SK-N-MC (cell line): Measurements from ENCODE around the gene HELZ.
"Not testable (repeated sequence)": the region's sequence is repeated elsewhere in the genome, so short reads cannot be mapped to it uniquely, and the experiment has no call there.

ENCODE experiments used
- DNase-seq: peaks from one replicate; pipeline ENCODE4 v3.0.0-alpha.2; 2011; ENCODE audit warnings: low read depth, low spot score
- H3K27ac ChIP-seq: fragments of 200-600 bp; sonication (generic); 2 replicates; pipeline ENCODE4 v1.5.1; 2016; ENCODE audit warnings: mixed run types
- H3K36me3 ChIP-seq: fragments of 200-600 bp; sonication (generic); 2 replicates; pipeline ENCODE4 v1.6.1; 2017; ENCODE audit warnings: antibody characterized with exemption, low read length, mixed read lengths; ENCODE audit not compliant: insufficient read depth
- H3K4me3 ChIP-seq: fragments of 200-600 bp; sonication (generic); 2 replicates; pipeline ENCODE4 v1.5.1; 2016
- H3K9ac ChIP-seq: fragments of 200-600 bp; sonication (generic); 2 replicates; pipeline ENCODE4 v1.8.0; 2017; ENCODE audit warnings: mixed run types, mixed read lengths; ENCODE audit not compliant: insufficient read length
- H3K9me3 ChIP-seq: fragments of 200-600 bp; sonication (generic); 2 replicates; pipeline ENCODE4 v1.6.1; 2017; ENCODE audit warnings: low read depth, mild to moderate bottlenecking, antibody characterized with exemption, low read length, moderate library complexity, mixed read lengths
- EZH2 ChIP-seq: fragments of 200-600 bp; sonication (generic); IDR thresholded peaks from one replicate; pipeline ENCODE4 v1.6.1; 2017; ENCODE audit warnings: antibody characterized with exemption
- FOXP2 ChIP-seq: optimal IDR thresholded peaks from 2 replicates; pipeline ENCODE3; 2011; ENCODE audit warnings: mild to moderate bottlenecking, moderate library complexity; ENCODE audit not compliant: insufficient read depth; ENCODE audit errors: extremely low read length, control extremely low read depth
- POLR2AphosphoS5 ChIP-seq: IDR thresholded peaks from 2 replicates; pipeline ENCODE4 v1.6.1; 2012; ENCODE audit warnings: mild to moderate bottlenecking, low read depth, low read length, borderline replicate concordance

Gene HELZ

DNA sequence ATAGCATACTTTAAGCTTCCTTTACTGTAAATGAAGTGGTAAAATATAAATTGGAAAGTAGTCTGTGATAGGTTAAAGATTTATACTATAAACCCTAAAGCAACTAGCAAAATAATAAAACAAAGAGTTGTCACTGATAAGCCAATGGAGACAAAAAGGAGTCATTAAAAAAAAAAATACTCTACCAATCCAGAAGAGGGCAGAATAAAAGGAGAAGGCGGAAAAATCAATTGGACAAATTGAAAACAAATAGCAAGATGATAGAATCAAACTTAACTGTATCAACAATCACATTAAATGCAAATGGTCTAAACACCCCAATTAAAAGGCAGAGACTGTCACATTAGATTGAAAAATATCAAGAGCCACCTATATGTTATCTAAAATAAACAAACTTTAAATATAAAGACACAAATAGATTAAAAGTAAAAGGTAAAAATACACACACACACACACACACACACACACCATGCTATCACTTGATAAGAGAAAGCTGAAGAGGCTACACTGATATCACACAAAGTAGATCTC, 128.9 kb downstream of the HELZ start:
- Histone ChIP-seq H3K9me3 (no peaks in the 10 kb centered on the region), H3K27ac (no peak overlapping the region), H3K4me3 (no peak overlapping the region), H3K9ac (no peak overlapping the region), H3K36me3 (peaks cover 76% of the 10 kb centered on the region)
- TF ChIP-seq POLR2AphosphoS5 (no peak), EZH2 (no peak), FOXP2 (no peak)
- DNase-seq: no peak

DNA sequence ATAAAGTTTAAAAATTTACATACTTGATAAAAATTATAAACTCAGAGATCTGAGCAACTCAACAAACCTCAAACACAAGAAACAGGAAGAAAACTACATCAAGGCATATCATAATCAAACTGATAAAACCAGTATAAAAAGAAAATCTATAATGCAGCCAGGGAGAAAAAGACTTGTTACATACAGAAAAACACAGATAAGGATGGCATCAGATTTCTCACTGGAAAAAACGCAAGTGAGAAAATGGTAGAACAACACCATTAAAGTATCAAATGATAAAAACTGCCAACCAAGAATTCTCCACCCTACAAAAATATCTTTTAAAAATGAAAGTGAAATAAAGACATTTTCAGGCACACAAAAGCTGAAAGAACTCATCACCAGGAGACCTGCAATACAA, 129.6 kb downstream of the HELZ start:
- no peaks in the 10 kb centered on the region for H3K9me3 ChIP-seq
- no peak for DNase-seq
- H3K36me3 ChIP-seq: peaks cover 70% of the 10 kb centered on the region
- TF ChIP-seq FOXP2 (no peak), POLR2AphosphoS5 (no peak), EZH2 (no peak)
- no peak overlapping the region for H3K9ac ChIP-seq
- no peak overlapping the region for H3K27ac ChIP-seq
- H3K4me3 ChIP-seq: no peak overlapping the region

DNA sequence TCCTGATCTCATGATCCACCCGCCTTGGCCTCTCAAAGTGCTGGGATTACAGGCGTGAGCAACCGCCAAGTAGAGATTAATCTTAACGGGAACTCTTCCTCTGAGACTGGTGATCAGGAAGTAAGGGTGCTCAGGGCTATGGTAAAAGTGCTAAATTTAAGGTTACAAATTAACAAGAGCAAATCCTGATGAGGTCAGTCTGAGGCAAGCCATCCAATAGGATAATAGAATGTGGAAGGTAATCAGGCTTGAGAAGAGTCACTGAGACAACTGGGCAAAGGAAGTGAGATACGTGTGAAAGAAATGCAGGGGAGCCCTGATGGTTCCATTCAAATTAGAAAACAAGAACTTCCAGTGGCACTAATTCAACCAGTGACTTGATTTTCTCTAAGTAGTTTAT, 131.5 kb downstream of the HELZ start:
- TF ChIP-seq POLR2AphosphoS5 (no peak), FOXP2 (no peak), EZH2 (no peak)

DNA sequence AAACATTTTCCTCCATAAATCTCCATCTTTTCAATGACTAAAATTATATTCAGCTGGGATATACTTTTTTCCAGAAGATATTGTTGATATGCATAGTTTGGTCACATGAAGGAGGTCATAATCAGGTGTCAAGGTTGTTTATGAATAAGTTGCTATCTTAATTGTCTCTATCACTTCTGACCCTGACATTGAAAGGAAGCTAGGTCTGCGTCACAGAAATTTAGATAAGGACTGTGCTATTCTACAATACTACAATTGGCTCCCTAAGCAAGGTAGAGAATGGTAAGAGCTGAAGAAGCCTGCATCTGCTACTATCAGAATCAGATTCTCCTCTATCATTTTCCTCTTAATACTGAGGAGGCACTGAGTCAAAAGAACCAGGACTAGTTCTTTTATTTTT, 133.2 kb downstream of the HELZ start:
- peaks cover 66% of the 10 kb centered on the region for H3K36me3 ChIP-seq
- H3K4me3 ChIP-seq: no peak overlapping the region
- no peaks in the 10 kb centered on the region for H3K9me3 ChIP-seq
- H3K27ac ChIP-seq: no peak overlapping the region
- no peak for DNase-seq
- TF ChIP-seq POLR2AphosphoS5: no peak
- no peak overlapping the region for H3K9ac ChIP-seq

More for the DNA sequence above, 131.5 kb downstream of the HELZ start:
- H3K9ac ChIP-seq: no peak overlapping the region
- DNase-seq: no peak
- H3K9me3 ChIP-seq: no peaks in the 10 kb centered on the region
- H3K4me3 ChIP-seq: no peak overlapping the region
- H3K36me3 ChIP-seq: peaks cover 64% of the 10 kb centered on the region
- no peak overlapping the region for H3K27ac ChIP-seq

DNA sequence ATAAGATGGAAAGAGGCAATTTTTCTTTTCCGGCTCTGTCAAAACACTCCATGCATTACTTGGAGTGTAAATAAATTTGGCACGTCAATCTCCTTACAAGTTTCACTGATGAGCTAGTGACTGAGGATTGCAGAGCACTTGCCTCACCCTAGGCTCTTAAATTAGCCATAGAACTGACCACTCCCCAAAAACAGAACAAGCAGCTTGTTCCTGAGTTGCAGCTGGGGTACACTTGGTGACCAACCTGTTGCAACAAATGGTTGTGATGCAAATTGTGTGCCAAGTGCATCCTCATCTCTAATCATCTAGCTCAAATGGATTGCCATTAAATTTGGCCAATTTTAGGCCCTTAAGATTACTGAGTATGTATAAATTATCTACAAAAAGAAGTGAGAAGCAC, 133.7 kb downstream of the HELZ start:
- H3K27ac ChIP-seq: no peak overlapping the region
- H3K9ac ChIP-seq: no peak overlapping the region
- no peak for DNase-seq
- no peak for TF ChIP-seq FOXP2
- no peak for TF ChIP-seq POLR2AphosphoS5
- TF ChIP-seq EZH2: no peak
- H3K4me3 ChIP-seq: no peak overlapping the region
- H3K9me3 ChIP-seq: no peaks in the 10 kb centered on the region
- H3K36me3 ChIP-seq: peaks cover 66% of the 10 kb centered on the region

DNA sequence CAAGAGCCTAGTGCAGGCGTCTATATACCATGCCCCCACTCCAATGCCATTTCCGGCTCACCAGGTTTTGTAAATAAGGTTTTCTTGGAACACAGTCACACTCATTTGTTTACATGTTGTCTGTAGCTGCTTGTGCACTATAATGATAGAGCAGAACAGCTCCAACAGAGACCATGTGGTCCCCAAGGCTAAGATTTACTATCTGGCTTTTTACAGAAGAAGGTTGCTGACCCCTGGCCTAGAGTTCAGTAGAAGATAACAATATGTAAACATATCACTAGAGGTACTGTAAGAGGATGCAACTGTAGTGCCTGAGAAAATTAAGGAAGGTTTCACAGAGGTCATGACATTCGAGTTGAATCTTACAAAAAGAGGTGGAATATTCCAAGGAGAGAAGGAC, 134.4 kb downstream of the HELZ start:
- H3K9me3 ChIP-seq: no peaks in the 10 kb centered on the region
- no peak overlapping the region for H3K27ac ChIP-seq
- no peak overlapping the region for H3K4me3 ChIP-seq
- H3K9ac ChIP-seq: no peak overlapping the region
- DNase-seq: no peak
- TF ChIP-seq FOXP2: no peak
- no peak for TF ChIP-seq EZH2
- TF ChIP-seq POLR2AphosphoS5: no peak
- H3K36me3 ChIP-seq: peaks cover 61% of the 10 kb centered on the region

DNA sequence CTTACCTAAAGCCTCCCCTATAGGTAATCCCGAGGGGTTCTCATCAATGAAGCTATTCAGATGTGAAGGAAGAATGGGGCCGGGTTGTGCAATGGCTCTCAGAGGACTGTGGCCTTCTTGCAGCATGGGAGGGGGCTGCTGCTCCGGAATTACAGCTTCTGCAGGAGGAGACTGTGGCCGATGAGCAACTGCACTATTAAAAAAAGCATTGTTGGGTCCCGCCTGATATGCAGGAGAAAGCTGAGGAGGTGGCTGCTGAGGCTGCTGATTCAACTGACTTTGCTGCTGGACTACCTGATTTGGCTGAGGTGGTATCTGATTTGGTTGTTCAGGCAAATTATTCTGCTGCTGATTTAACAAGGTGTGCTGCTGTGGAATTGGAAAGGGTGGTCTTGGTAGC, 135.9 kb downstream of the HELZ start:
- Histone ChIP-seq H3K27ac (no peak overlapping the region), H3K9me3 (no peaks in the 10 kb centered on the region), H3K4me3 (no peak overlapping the region), H3K9ac (no peak overlapping the region), H3K36me3 (peaks cover 69% of the 10 kb centered on the region)
- no peak for TF ChIP-seq FOXP2
- no peak for TF ChIP-seq POLR2AphosphoS5
- TF ChIP-seq EZH2: no peak
- DNase-seq: no peak

DNA sequence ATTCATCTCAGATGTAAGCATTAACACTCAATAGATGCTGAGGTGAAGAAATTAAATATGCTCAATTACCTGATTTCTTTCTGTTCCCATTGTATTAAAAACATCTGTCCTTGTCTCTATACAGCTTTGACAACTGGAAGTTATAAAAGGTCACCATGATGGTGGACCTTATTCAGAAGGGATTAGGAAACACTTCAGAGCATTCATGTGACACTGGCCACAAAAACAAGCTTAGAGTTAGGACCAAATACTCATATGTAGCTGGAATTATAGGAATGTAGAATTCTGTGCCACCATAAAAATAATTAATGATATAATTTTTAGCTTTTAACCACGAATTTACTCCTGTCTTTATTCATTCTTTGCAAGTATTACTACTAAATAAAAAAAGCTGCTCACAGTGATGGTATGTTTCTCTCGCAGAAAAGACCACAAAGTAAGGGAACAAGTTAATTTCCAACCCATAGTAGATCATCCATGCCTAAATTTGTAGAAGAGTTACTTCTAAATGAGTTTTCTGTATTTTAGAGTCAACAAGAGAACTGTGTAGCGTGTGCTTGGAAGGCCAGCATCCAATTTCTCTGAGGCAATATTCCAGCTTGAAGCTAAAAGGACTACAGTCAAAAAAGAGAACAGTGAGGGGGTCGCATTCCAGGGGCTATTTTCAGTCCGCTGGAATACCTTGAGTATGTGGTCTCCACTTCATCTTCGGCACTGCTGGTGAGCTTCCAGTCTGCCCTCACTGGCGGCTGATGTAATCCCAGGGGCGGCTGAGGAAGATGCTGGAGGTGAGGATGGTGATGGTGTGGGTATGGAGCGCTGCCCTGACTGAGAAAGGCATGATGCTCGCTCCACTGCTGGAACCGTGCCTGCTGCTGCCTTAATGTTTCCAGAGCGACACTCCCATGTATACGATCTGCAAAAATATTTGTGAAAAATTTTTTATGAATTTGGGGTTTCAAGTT, 136.9 kb downstream of the HELZ start:
- H3K4me3 ChIP-seq: no peak overlapping the region
- H3K9ac ChIP-seq: no peak overlapping the region
- no peaks in the 10 kb centered on the region for H3K9me3 ChIP-seq
- no peak for DNase-seq
- H3K27ac ChIP-seq: no peak overlapping the region
- TF ChIP-seq FOXP2 (no peak), EZH2 (no peak), POLR2AphosphoS5 (no peak)
- H3K36me3 ChIP-seq: peaks cover 69% of the 10 kb centered on the region

DNA sequence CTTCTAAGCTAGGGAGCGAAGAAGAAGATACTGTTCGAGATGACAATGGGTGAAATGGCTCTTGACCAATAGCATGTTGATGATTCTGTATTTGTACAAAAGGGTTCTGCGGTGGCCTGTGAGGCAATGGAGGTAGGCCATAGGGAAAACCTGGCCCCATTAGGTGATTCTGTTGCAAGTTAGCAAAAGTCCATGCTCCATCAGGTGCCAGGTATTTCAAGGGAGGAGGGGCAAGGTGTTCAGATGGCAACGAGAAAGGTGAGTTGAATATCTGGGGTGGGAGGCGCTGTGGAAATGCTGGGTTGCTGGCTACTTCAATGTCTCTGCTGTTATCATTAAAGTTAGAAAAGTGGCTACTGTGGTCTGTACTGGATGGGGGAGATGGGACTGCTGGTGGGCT, 137.8 kb downstream of the HELZ start:
- H3K9ac ChIP-seq: no peak overlapping the region
- no peak for DNase-seq
- no peaks in the 10 kb centered on the region for H3K9me3 ChIP-seq
- TF ChIP-seq POLR2AphosphoS5 (no peak), EZH2 (no peak), FOXP2 (no peak)
- peaks cover 72% of the 10 kb centered on the region for H3K36me3 ChIP-seq
- H3K27ac ChIP-seq: no peak overlapping the region
- no peak overlapping the region for H3K4me3 ChIP-seq

DNA sequence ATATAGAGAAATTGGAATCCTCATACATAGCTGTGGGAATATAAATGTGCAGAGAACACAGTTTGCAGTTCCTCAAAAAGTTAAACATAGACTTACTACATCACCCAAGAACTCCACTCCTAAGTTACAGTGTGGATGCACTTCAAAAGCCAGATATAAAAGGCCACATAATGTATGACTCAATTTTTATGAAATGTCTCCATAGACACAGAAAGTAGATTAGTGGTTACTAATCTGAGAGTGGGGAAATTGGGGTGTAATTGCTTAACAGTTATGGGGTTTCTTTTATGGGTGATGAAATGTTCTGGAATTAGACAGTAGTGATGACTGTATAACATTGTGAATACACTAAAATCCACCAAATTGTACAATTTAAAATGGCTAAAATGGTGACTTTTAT, 139.8 kb downstream of the HELZ start:
- no peak for DNase-seq
- Histone ChIP-seq H3K27ac (no peak overlapping the region), H3K9ac (no peak overlapping the region), H3K4me3 (no peak overlapping the region), H3K36me3 (peaks cover 70% of the 10 kb centered on the region), H3K9me3 (no peaks in the 10 kb centered on the region)
- TF ChIP-seq FOXP2: no peak
- TF ChIP-seq EZH2: no peak
- no peak for TF ChIP-seq POLR2AphosphoS5

DNA sequence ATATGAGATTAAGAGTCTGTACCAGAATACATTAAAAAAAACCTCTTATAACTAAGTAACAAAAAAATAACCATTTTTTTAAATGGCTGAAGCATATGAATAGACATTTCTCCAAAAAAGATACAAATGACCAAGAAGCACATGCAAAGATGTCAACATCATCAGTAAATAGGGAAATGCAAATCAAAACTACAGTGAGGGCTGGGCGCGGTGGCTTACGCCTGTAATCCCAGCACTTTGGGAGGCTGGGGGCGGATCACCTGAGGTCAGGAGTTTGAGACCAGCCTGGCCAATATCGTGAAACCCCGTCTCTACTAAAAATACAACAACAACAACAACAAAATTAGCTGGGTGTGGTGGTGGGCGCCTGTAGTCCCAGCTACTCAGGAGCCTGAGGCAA, 140.4 kb downstream of the HELZ start:
- H3K4me3 ChIP-seq, DNase-seq, H3K27ac ChIP-seq, H3K9ac ChIP-seq, H3K9me3 ChIP-seq: not testable (repeated sequence)
- peaks cover 75% of the 10 kb centered on the region for H3K36me3 ChIP-seq
